GM12878 (cell line): Measurements from ENCODE around the gene TXLNB. TPM values are rescaled to one million over a fixed set of nuclear protein-coding genes. Genes with fewer than 3 reads are reported as not detected.

ENCODE experiments used
- ATAC-seq: fragments of 200-7000 bp; cut with Tn5 transposase; 3 replicates; pipeline ENCODE4 v1.9.1; 2020; ENCODE audit warnings: mild to moderate bottlenecking, moderate library complexity
- BruUV-seq: library from RNA; stranded (reverse); fragments of 400-500 nt; replicated peaks from 2 replicates; lab custom pipeline; 2021; lab: Mats Ljungman, UMichigan
- CTCF ChIA-PET: fragments of 300-600 bp; sonication (Branson Sonifier 250); formaldehyde crosslinking; extraction: SDS; loops from one replicate; lab custom pipeline; 2021; ENCODE audit warnings: inconsistent platforms; lab: Yijun Ruan, JAX
- POLR2A ChIA-PET: fragments of 350-600 bp; formaldehyde crosslinking; extraction: SDS; loops from one replicate; lab custom pipeline; 2021; ENCODE audit warnings: inconsistent platforms; lab: Charles Lee
- RAD21 ChIA-PET: fragments of 300-600 bp; sonication (Branson Sonifier 250); formaldehyde crosslinking; loops from one replicate; lab custom pipeline; 2023; ENCODE audit warnings: antibody characterized with exemption; ENCODE audit not compliant: unreplicated experiment; lab: Charles Lee
- SMC1A ChIA-PET: fragments of 300-600 bp; sonication (Branson Sonifier 250); formaldehyde crosslinking; loops from one replicate; lab custom pipeline; 2023; ENCODE audit not compliant: unreplicated experiment, uncharacterized antibody; lab: Charles Lee
- DNase-seq: peaks from one replicate; pipeline ENCODE4 v3.0.0-alpha.2; 2011; ENCODE audit warnings: low read depth, low spot score
- FAIRE-seq: peaks from 3 replicates; lab custom pipeline; 2011; peaks lifted over from hg19 to GRCh38; lab: Jason Lieb, UNC
- H2AFZ ChIP-seq: 2 replicates; pipeline ENCODE4 v1.6.0; 2011; ENCODE audit warnings: low read depth, low read length, control low read depth; ENCODE audit not compliant: control insufficient read depth
- H3K27ac ChIP-seq: 2 replicates; pipeline ENCODE4 v1.5.1; 2011; ENCODE audit warnings: control low read depth; ENCODE audit not compliant: control insufficient read depth, insufficient read depth
- H3K27me3 ChIP-seq, 2 experiments: replicated peaks in 1 of 2; 2 replicates each; pipeline versions ENCODE4 v1.6.0 to v1.6.1; 2011; ENCODE audit warnings: low read length in 1 of 2; ENCODE audit not compliant: control insufficient read depth in 2 of 2, insufficient read depth in 2 of 2
- H3K36me3 ChIP-seq, 2 experiments: 2 replicates each; pipeline ENCODE4 v1.5.1; 2011; ENCODE audit warnings: low read length in 1 of 2; ENCODE audit not compliant: control insufficient read depth in 2 of 2, insufficient read depth in 2 of 2
- H3K4me1 ChIP-seq: 2 replicates; pipeline ENCODE4 v1.6.1; 2011; ENCODE audit warnings: mild to moderate bottlenecking, low read length, moderate library complexity, mixed read lengths; ENCODE audit not compliant: control insufficient read depth, insufficient read depth
- H3K4me2 ChIP-seq: 2 replicates; pipeline ENCODE4 v1.6.0; 2011; ENCODE audit warnings: control low read depth; ENCODE audit not compliant: control insufficient read depth, insufficient read depth
- H3K4me3 ChIP-seq: fragments of 200-600 bp; sonication (generic); 2 replicates; pipeline ENCODE4 v1.5.1; 2016
- H3K79me2 ChIP-seq: 2 replicates; pipeline ENCODE4 v1.6.0; 2011; ENCODE audit warnings: low read length; ENCODE audit not compliant: control insufficient read depth, insufficient read depth
- H3K9ac ChIP-seq: 2 replicates; pipeline ENCODE4 v1.8.0; 2011; ENCODE audit warnings: low read length, control low read depth, mixed read lengths; ENCODE audit not compliant: control insufficient read depth, insufficient read depth
- H3K9me3 ChIP-seq: replicated peaks from 3 replicates; pipeline ENCODE4 v1.5.1; 2011; ENCODE audit warnings: mild to moderate bottlenecking, low read length; ENCODE audit not compliant: control insufficient read depth, insufficient read depth
- H4K20me1 ChIP-seq: 2 replicates; pipeline ENCODE4 v1.6.0; 2011; ENCODE audit not compliant: control insufficient read depth, insufficient read depth
- CREM ChIP-seq: IDR thresholded peaks from 2 replicates; pipeline ENCODE4 v1.6.1; 2014; ENCODE audit warnings: antibody characterized with exemption, low read depth
- IRF4 ChIP-seq: IDR thresholded peaks from 2 replicates; pipeline ENCODE4 v1.6.1; 2011; ENCODE audit warnings: low read depth, low read length
- MEF2A ChIP-seq: IDR thresholded peaks from 2 replicates; pipeline ENCODE4 v1.6.1; 2011; ENCODE audit warnings: low read depth, mild to moderate bottlenecking, low read length, moderate library complexity; ENCODE audit not compliant: insufficient read depth
- NBN ChIP-seq: fragments of 450-650 bp; IDR thresholded peaks from 2 replicates; pipeline ENCODE4 v1.6.1; 2016
- NFIC ChIP-seq: IDR thresholded peaks from 2 replicates; pipeline ENCODE4 v1.6.1; 2012; ENCODE audit warnings: low read depth, mild to moderate bottlenecking, inconsistent platforms, low read length, moderate library complexity
- NRF1 ChIP-seq: conservative IDR thresholded peaks from 2 replicates; pipeline ENCODE4 v1.6.1; 2011; ENCODE audit warnings: mild to moderate bottlenecking, low read depth, low read length, improper control_type of control experiment
- POLR2AphosphoS2 ChIP-seq: IDR thresholded peaks from 2 replicates; pipeline ENCODE4 v1.6.1; 2011; ENCODE audit warnings: low read depth, mild to moderate bottlenecking, low read length, improper control_type of control experiment, moderate library complexity
- RAD21 ChIP-seq: IDR thresholded peaks from 2 replicates; pipeline ENCODE4 v1.6.1; 2011; ENCODE audit warnings: mild to moderate bottlenecking, low read depth, low read length, moderate library complexity; ENCODE audit not compliant: insufficient read depth
- RUNX3 ChIP-seq: IDR thresholded peaks from 2 replicates; pipeline ENCODE4 v1.6.1; 2012; ENCODE audit warnings: low read length, inconsistent platforms
- SPI1 ChIP-seq: IDR thresholded peaks from 2 replicates; pipeline ENCODE4 v1.6.1; 2011; ENCODE audit warnings: low read depth, mild to moderate bottlenecking, low read length, moderate library complexity, borderline replicate concordance; ENCODE audit not compliant: insufficient read depth
- STAT3 ChIP-seq: IDR thresholded peaks from 2 replicates; pipeline ENCODE4 v1.6.1; 2011; ENCODE audit warnings: low read depth, low read length, improper control_type of control experiment
- YBX1 ChIP-seq: fragments of 450-650 bp; IDR thresholded peaks from 2 replicates; pipeline ENCODE4 v1.6.1; 2016; ENCODE audit warnings: antibody characterized with exemption
- ZNF622 ChIP-seq: fragments of 450-650 bp; IDR thresholded peaks from 2 replicates; pipeline ENCODE4 v1.6.1; 2017; ENCODE audit warnings: mild to moderate bottlenecking, inconsistent platforms
- WGBS: methylation state at CpG from one replicate; pipeline ENCODE4 v1.1.6; 2016; ENCODE audit warnings: low lambda C conversion rate; ENCODE audit not compliant: insufficient replicate concordance, insufficient coverage; ENCODE audit errors: missing lambda C conversion rate; 5-methylcytosine and 5-hydroxymethylcytosine counted together
- in situ Hi-C: fragments of 300-500 bp; cut with MboI; formaldehyde crosslinking; loops from 9 replicates; pipeline ENCODE4 v1.14.3; 2018; ENCODE audit warnings: mixed read lengths
- intact Hi-C: fragments of 100-400 bp; cut with micrococcal nuclease; formaldehyde crosslinking; loops from one replicate; pipeline ENCODE4 v1.14.2; 2022; ENCODE audit not compliant: unreplicated experiment
- polyA plus RNA-seq, 11 experiments: library from polyadenylated mRNA; depleted of rRNA in 4 of 11; unstranded in 6 of 11; stranded (reverse) in 5 of 11; fragments of >200 nt; fragmentation: Nextera tagmentation in 4 of 11; fragmentation: Illumina TruSeq in 1 of 11; extraction: Ambion mirVana in 4 of 11; extraction: Trizol in 1 of 11; gene quantifications; 1 replicate in 1 of 11; 2 replicates in 10 of 11; pipeline versions ENCODE4 v1.2.1 to v1.2.3, GENCODE V29; 2011 to 2016; ENCODE audit warnings: inconsistent platforms in 2 of 11, missing spikeins in 2 of 11, low read depth in 1 of 11
- total RNA-seq, 4 experiments: library from RNA; depleted of rRNA in 3 of 4; stranded (reverse); fragments of >200 nt in 3 of 4; fragmentation: Illumina TruSeq in 1 of 4; extraction: Trizol in 1 of 4; gene quantifications; 2 replicates each; pipeline versions ENCODE4 v1.2.1 to v1.2.3, GENCODE V29; 2013 to 2021
- TF ChIP-seq, protein P1 (sequence below): fragments of 450-650 bp; conservative IDR thresholded peaks from 2 replicates; pipeline ENCODE4 v1.6.1; 2017; ENCODE audit warnings: mild to moderate bottlenecking, moderate library complexity
- TF ChIP-seq, protein P2 (sequence below): IDR thresholded peaks from 2 replicates; pipeline ENCODE4 v1.6.1; 2012; ENCODE audit warnings: low read depth, low read length, improper control_type of control experiment
- TF ChIP-seq, protein P3 (sequence below): IDR thresholded peaks from 2 replicates; pipeline ENCODE4 v1.6.1; 2012; ENCODE audit warnings: low read length, inconsistent platforms
- TF ChIP-seq, protein P4 (sequence below): fragments of 450-650 bp; IDR thresholded peaks from 2 replicates; pipeline ENCODE4 v1.6.1; 2016; ENCODE audit warnings: mild to moderate bottlenecking
- TF ChIP-seq, protein P5 (sequence below): IDR thresholded peaks from 2 replicates; pipeline ENCODE4 v1.6.1; 2011; ENCODE audit warnings: low read depth, mild to moderate bottlenecking, low read length, moderate library complexity, borderline replicate concordance; ENCODE audit errors: extremely low read depth

The TXLNB gene
- total and polyA plus RNA-seq, 10 of the 15 experiments (the other 5 are each of a cell fraction or from before 2014, with no cell fraction given) = 0.07 to 1.3 (median 0.22) TPM; not detected in 1

DNA sequence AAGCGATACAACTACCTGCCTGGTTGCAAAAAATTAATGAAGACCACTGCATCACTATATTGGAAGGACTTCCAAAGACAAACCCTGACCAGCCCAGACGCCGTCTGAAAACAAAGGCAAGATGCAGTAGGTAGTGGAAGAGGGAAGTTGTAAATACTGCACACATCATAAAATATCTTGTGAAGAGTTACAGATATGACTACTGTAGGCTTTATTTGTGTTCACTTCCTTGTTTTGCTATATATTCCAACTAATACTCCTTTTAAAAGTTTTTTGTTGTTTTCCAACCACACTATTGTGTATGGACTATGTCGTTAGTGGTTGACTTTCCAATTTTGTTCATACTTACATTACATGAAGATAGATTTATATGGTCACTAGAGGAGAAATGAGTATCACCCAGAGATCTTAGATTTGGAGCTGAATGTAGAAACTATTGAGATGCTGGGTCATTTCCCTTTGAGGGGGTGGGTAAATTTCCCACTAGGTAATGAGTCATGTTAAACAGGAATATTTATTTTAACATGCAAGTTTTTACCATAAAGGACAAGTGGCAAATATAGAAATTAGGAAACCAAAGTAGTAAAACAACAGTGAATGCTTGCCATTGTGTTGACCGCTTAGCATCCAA is 16.6 kb upstream of the TXLNB start:
- no peaks in the 10 kb centered on the region; the same call in 1 of the 2 replicates for H3K4me1 ChIP-seq
- SMC1A ChIA-PET = no interaction called here
- BruUV-seq = no TSS peak
- intact Hi-C loops (no loop called here), in situ Hi-C loops (no loop called here)
- H3K27me3 ChIP-seq = no peaks in the 10 kb centered on the region
- no peaks in the 10 kb centered on the region for H4K20me1 ChIP-seq
- H2AFZ ChIP-seq = no peak overlapping the region
- CTCF ChIA-PET = interaction anchor here (0.7 to 1.4 kb wide), 3 partner anchors 56 to 164 kb away, joined by 3 to 5 read pairs (median 3); no protein-coding TSS in a partner anchor
- H3K27ac ChIP-seq = no peak overlapping the region
- DNase-seq (no peak), FAIRE-seq (peak; percentile 44), ATAC-seq (0 out of 3 replicates have a peak, but pooled peaks have one; percentile 21)
- WGBS = 31% methylated on average over 5 of the region's 5 CpGs
- H3K36me3 ChIP-seq = no peaks in the 10 kb centered on the region
- H3K9me3 ChIP-seq = no peaks in the 10 kb centered on the region
- POLR2A ChIA-PET = no interaction called here
- no peaks in the 10 kb centered on the region for H3K79me2 ChIP-seq
- no peak overlapping the region for H3K4me3 ChIP-seq
- H3K9ac ChIP-seq = no peak overlapping the region
- RAD21 ChIA-PET = interaction anchor here (1.1 kb wide), 1 partner anchor 89 kb away, joined by 4 read pairs; no protein-coding TSS in a partner anchor
- H3K4me2 ChIP-seq = no peak overlapping the region
- TF ChIP-seq CREM = no peak
- TF ChIP-seq RUNX3 = 0 out of 2 replicates have a peak, but pooled peaks have one; percentile 9
- peak; percentile 56; the same call in 1 of the 2 replicates for TF ChIP-seq NFIC
- no peak for TF ChIP-seq NRF1
- no peak for TF ChIP-seq ZNF622
- no peak for TF ChIP-seq YBX1
- TF ChIP-seq NBN = no peak
- TF ChIP-seq RAD21 = no peak
- TF ChIP-seq SPI1 = peak; percentile 41; the same call in 1 of the 2 replicates
- no peak for TF ChIP-seq STAT3
- no peak for TF ChIP-seq IRF4
- TF ChIP-seq, protein P1, sequence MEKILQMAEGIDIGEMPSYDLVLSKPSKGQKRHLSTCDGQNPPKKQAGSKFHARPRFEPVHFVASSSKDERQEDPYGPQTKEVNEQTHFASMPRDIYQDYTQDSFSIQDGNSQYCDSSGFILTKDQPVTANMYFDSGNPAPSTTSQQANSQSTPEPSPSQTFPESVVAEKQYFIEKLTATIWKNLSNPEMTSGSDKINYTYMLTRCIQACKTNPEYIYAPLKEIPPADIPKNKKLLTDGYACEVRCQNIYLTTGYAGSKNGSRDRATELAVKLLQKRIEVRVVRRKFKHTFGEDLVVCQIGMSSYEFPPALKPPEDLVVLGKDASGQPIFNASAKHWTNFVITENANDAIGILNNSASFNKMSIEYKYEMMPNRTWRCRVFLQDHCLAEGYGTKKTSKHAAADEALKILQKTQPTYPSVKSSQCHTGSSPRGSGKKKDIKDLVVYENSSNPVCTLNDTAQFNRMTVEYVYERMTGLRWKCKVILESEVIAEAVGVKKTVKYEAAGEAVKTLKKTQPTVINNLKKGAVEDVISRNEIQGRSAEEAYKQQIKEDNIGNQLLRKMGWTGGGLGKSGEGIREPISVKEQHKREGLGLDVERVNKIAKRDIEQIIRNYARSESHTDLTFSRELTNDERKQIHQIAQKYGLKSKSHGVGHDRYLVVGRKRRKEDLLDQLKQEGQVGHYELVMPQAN = no peak
- TF ChIP-seq, protein P2, sequence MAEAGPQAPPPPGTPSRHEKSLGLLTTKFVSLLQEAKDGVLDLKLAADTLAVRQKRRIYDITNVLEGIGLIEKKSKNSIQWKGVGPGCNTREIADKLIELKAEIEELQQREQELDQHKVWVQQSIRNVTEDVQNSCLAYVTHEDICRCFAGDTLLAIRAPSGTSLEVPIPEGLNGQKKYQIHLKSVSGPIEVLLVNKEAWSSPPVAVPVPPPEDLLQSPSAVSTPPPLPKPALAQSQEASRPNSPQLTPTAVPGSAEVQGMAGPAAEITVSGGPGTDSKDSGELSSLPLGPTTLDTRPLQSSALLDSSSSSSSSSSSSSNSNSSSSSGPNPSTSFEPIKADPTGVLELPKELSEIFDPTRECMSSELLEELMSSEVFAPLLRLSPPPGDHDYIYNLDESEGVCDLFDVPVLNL = no peak
- TF ChIP-seq, protein P3, sequence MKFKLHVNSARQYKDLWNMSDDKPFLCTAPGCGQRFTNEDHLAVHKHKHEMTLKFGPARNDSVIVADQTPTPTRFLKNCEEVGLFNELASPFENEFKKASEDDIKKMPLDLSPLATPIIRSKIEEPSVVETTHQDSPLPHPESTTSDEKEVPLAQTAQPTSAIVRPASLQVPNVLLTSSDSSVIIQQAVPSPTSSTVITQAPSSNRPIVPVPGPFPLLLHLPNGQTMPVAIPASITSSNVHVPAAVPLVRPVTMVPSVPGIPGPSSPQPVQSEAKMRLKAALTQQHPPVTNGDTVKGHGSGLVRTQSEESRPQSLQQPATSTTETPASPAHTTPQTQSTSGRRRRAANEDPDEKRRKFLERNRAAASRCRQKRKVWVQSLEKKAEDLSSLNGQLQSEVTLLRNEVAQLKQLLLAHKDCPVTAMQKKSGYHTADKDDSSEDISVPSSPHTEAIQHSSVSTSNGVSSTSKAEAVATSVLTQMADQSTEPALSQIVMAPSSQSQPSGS = 0 out of 2 replicates have a peak, but pooled peaks have one; percentile 23
- TF ChIP-seq, protein P4, sequence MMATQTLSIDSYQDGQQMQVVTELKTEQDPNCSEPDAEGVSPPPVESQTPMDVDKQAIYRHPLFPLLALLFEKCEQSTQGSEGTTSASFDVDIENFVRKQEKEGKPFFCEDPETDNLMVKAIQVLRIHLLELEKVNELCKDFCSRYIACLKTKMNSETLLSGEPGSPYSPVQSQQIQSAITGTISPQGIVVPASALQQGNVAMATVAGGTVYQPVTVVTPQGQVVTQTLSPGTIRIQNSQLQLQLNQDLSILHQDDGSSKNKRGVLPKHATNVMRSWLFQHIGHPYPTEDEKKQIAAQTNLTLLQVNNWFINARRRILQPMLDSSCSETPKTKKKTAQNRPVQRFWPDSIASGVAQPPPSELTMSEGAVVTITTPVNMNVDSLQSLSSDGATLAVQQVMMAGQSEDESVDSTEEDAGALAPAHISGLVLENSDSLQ = no peak
- TF ChIP-seq, protein P5, sequence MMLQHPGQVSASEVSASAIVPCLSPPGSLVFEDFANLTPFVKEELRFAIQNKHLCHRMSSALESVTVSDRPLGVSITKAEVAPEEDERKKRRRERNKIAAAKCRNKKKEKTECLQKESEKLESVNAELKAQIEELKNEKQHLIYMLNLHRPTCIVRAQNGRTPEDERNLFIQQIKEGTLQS = no peak
- TF ChIP-seq POLR2AphosphoS2 = no peak
- no peak for TF ChIP-seq MEF2A
